Erythroblast (primary cell): Measurements from ENCODE around the gene ADGRL1.

Source experiments
- GATA1 ChIP-seq: IDR thresholded peaks from 2 replicates; pipeline ENCODE4 v1.6.1; 2011; ENCODE audit warnings: low read depth, mild to moderate bottlenecking, control low read depth, low read length, moderate library complexity
- POLR2A ChIP-seq: IDR thresholded peaks from 2 replicates; pipeline ENCODE4 v1.6.1; 2011; ENCODE audit warnings: mild to moderate bottlenecking, low read length

DNA sequence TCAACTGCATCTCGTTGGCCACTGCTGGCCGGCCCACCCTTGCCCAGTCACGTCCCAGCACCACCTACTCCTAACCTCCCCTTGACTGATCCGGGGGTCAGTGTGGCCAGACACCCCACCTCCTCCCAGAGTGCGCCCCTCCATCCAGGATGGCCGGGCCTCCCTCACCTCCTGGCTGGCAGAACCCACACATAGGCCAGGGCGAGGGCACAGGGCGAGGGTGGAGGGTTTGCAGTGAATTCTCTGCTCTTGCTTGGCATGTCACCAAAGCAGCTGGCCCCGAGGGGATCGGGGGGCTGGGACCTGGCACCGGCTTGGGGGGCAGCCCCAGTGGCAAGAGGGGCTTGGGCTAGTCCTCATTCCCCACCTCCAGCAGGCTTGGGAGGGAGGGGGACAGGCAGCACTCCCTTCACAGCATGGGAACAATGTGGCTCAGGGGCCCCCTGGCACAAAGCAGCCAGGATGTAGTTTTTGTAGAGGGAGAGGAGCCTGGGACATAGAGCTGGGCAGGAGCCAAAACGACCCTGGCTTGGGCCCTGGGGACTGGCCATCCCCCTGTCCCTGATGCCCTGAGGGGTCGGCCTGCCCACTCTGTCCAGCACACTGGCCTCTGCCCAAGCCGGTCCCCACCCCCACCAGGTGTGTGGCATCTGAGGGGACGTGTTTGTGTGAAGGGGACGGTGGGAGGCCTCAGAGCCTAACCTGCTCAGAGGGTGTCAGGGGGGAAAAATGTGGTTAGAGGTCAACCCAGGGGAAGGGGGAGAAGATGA, 41.1 kb downstream of the ADGRL1 start:
- no peak for TF ChIP-seq POLR2A
- TF ChIP-seq GATA1, result no peak
